Astrocyte (in vitro differentiated cells and primary cell): ENCODE measurements around the gene B4GALNT3. TPM values are rescaled to one million over a fixed set of nuclear protein-coding genes. Genes with fewer than 3 reads are reported as not detected.

Experiments
- DNase-seq: peaks from one replicate; pipeline ENCODE4 v3.0.0-alpha.2; 2010; ENCODE audit warnings: low read depth
- FAIRE-seq: peaks from 2 replicates; lab custom pipeline; 2011; peaks lifted over from hg19 to GRCh38; lab: Jason Lieb, UNC
- H2AFZ ChIP-seq: 2 replicates; pipeline ENCODE4 v1.6.0; 2012; ENCODE audit warnings: low read depth, low read length, inconsistent platforms
- H3K27ac ChIP-seq: 2 replicates; pipeline ENCODE4 v1.5.1; 2011; ENCODE audit warnings: low read depth, low read length, inconsistent platforms
- H3K27me3 ChIP-seq: 2 replicates; pipeline ENCODE4 v1.6.0; 2011; ENCODE audit warnings: low read length, inconsistent platforms; ENCODE audit not compliant: insufficient read depth
- H3K36me3 ChIP-seq: 2 replicates; pipeline ENCODE4 v1.5.1; 2011; ENCODE audit warnings: low read length, inconsistent platforms; ENCODE audit not compliant: insufficient read depth
- H3K4me1 ChIP-seq: 2 replicates; pipeline ENCODE4 v1.5.1; 2011; ENCODE audit warnings: low read length, inconsistent platforms; ENCODE audit not compliant: insufficient read depth
- H3K4me2 ChIP-seq: 2 replicates; pipeline ENCODE4 v1.6.0; 2012; ENCODE audit warnings: low read length, inconsistent platforms
- H3K4me3 ChIP-seq: 2 replicates; pipeline ENCODE4 v1.5.1; 2011; ENCODE audit warnings: low read depth, mild to moderate bottlenecking, low read length, inconsistent platforms; ENCODE audit not compliant: insufficient read depth
- H3K79me2 ChIP-seq: 2 replicates; pipeline ENCODE4 v1.6.0; 2012; ENCODE audit warnings: mild to moderate bottlenecking, low read length, inconsistent platforms; ENCODE audit not compliant: insufficient read depth
- H3K9ac ChIP-seq: 2 replicates; pipeline ENCODE4 v1.6.0; 2012; ENCODE audit warnings: mild to moderate bottlenecking, low read length, inconsistent platforms
- H3K9me3 ChIP-seq: 2 replicates; pipeline ENCODE4 v1.5.1; 2012; ENCODE audit warnings: low read depth, mild to moderate bottlenecking, low read length, inconsistent platforms; ENCODE audit not compliant: insufficient read depth
- H4K20me1 ChIP-seq: 2 replicates; pipeline ENCODE4 v1.6.0; 2012; ENCODE audit warnings: low read length, inconsistent platforms; ENCODE audit not compliant: insufficient read depth
- H3K27ac Mint-ChIP-seq: one replicate; pipeline ENCODE4 v1.8.0; 2021; ENCODE audit warnings: mild to moderate bottlenecking, mixed read lengths; ENCODE audit not compliant: unreplicated experiment
- H3K27me3 Mint-ChIP-seq: one replicate; pipeline ENCODE4 v1.8.0; 2021; ENCODE audit warnings: low read depth, mixed read lengths; ENCODE audit not compliant: unreplicated experiment
- H3K36me3 Mint-ChIP-seq: one replicate; pipeline ENCODE4 v1.8.0; 2021; ENCODE audit warnings: low read depth, mixed read lengths; ENCODE audit not compliant: unreplicated experiment
- H3K4me1 Mint-ChIP-seq: one replicate; pipeline ENCODE4 v1.8.0; 2021; ENCODE audit warnings: low read depth, mixed read lengths; ENCODE audit not compliant: unreplicated experiment
- H3K4me3 Mint-ChIP-seq: one replicate; pipeline ENCODE4 v1.8.0; 2021; ENCODE audit warnings: mild to moderate bottlenecking, moderate library complexity, mixed read lengths; ENCODE audit not compliant: unreplicated experiment
- H3K9me3 Mint-ChIP-seq: one replicate; pipeline ENCODE4 v1.8.0; 2021; ENCODE audit warnings: mild to moderate bottlenecking, mixed read lengths; ENCODE audit not compliant: unreplicated experiment
- CTCF ChIP-seq: IDR thresholded peaks from 2 replicates; pipeline ENCODE4 v1.5.1; 2011; ENCODE audit warnings: low read depth, mild to moderate bottlenecking, inconsistent platforms, low read length, moderate library complexity; ENCODE audit not compliant: insufficient read depth
- EZH2 ChIP-seq: IDR thresholded peaks from 2 replicates; pipeline ENCODE4 v1.6.1; 2012; ENCODE audit warnings: mild to moderate bottlenecking, low read length, inconsistent platforms; ENCODE audit not compliant: insufficient read depth
- total RNA-seq: library from RNA; stranded (reverse); gene quantifications from 2 replicates; pipeline ENCODE4 v1.2.1, GENCODE V29; 2021

B4GALNT3 gene
- total RNA-seq, 1 donor from 2014 or later: 3.6 TPM

GRCh38 chr12:558580-558979, 98.8 kb downstream of the B4GALNT3 start:
- Mint-ChIP-seq H3K4me1 (peaks cover 2% of the 10 kb centered on the region), H3K36me3 (peaks cover 7% of the 10 kb centered on the region), H3K27me3 (peaks cover 38% of the 10 kb centered on the region), H3K9me3 (no peaks in the 10 kb centered on the region), H3K27ac (no peak overlapping the region), H3K4me3 (no peak overlapping the region)
- Histone ChIP-seq H3K27me3 (peaks cover 32% of the 10 kb centered on the region), H3K4me3 (no peak overlapping the region), H3K27ac (no peak overlapping the region), H3K9me3 (no peaks in the 10 kb centered on the region), H3K4me2 (no peak overlapping the region), H3K79me2 (no peaks in the 10 kb centered on the region), H2AFZ (no peak overlapping the region), H3K9ac (no peak overlapping the region), H3K36me3 (no peaks in the 10 kb centered on the region), H3K4me1 (peaks cover 5% of the 10 kb centered on the region), H4K20me1 (no peaks in the 10 kb centered on the region)
- FAIRE-seq (no peak), DNase-seq (no peak)
- TF ChIP-seq CTCF (no peak), EZH2 (no peak)

- no peaks in the 10 kb centered on the region for H4K20me1 ChIP-seq
- no peaks in the 10 kb centered on the region for H3K36me3 ChIP-seq
- H3K4me1 ChIP-seq: peaks cover 11% of the 10 kb centered on the region
- no peaks in the 10 kb centered on the region for H3K9me3 ChIP-seq
- H3K27ac ChIP-seq: no peak overlapping the region
- H3K4me3 ChIP-seq: no peak overlapping the region
- H3K4me2 ChIP-seq: no peak overlapping the region
- no peak for DNase-seq
- peaks cover 31% of the 10 kb centered on the region for H3K27me3 ChIP-seq
- H3K9ac ChIP-seq: no peak overlapping the region
- Mint-ChIP-seq H3K27ac (no peak overlapping the region), H3K36me3 (peaks cover 7% of the 10 kb centered on the region), H3K4me1 (peaks cover 3% of the 10 kb centered on the region), H3K9me3 (no peaks in the 10 kb centered on the region), H3K4me3 (no peak overlapping the region), H3K27me3 (peaks cover 38% of the 10 kb centered on the region)
- no peaks in the 10 kb centered on the region for H3K79me2 ChIP-seq
- no peak for FAIRE-seq
- no peak overlapping the region for H2AFZ ChIP-seq
- TF ChIP-seq CTCF: no peak
- TF ChIP-seq EZH2: no peak
Observed at GRCh38 chr12:559208-559905, 99.6 kb downstream of the B4GALNT3 start.

- no peak overlapping the region for H2AFZ ChIP-seq
- Mint-ChIP-seq H3K36me3 (peaks cover 7% of the 10 kb centered on the region), H3K27me3 (peaks cover 38% of the 10 kb centered on the region), H3K4me1 (peaks cover 3% of the 10 kb centered on the region), H3K9me3 (no peaks in the 10 kb centered on the region), H3K27ac (peak overlapping the region; percentile 27), H3K4me3 (no peak overlapping the region)
- DNase-seq: no peak
- H3K4me2 ChIP-seq: no peak overlapping the region
- no peak overlapping the region for H3K27ac ChIP-seq
- H3K4me1 ChIP-seq: peaks cover 11% of the 10 kb centered on the region
- no peaks in the 10 kb centered on the region for H3K36me3 ChIP-seq
- H3K27me3 ChIP-seq: peaks cover 36% of the 10 kb centered on the region
- TF ChIP-seq EZH2: no peak
- no peak for TF ChIP-seq CTCF
- H3K9me3 ChIP-seq: no peaks in the 10 kb centered on the region
- no peak overlapping the region for H3K9ac ChIP-seq
- H3K79me2 ChIP-seq: no peaks in the 10 kb centered on the region
- no peak for FAIRE-seq
- H3K4me3 ChIP-seq: no peak overlapping the region
- no peaks in the 10 kb centered on the region for H4K20me1 ChIP-seq
Observed at GRCh38 chr12:559906-560455, 100.2 kb downstream of the B4GALNT3 start.
